SK-N-MC (cell line): Measurements from ENCODE around the gene NEIL1.

Experiments used
- EZH2 ChIP-seq: fragments of 200-600 bp; sonication (generic); IDR thresholded peaks from one replicate; pipeline ENCODE4 v1.6.1; 2017; ENCODE audit warnings: antibody characterized with exemption
- POLR2AphosphoS5 ChIP-seq: IDR thresholded peaks from 2 replicates; pipeline ENCODE4 v1.6.1; 2012; ENCODE audit warnings: mild to moderate bottlenecking, low read depth, low read length, borderline replicate concordance

DNA sequence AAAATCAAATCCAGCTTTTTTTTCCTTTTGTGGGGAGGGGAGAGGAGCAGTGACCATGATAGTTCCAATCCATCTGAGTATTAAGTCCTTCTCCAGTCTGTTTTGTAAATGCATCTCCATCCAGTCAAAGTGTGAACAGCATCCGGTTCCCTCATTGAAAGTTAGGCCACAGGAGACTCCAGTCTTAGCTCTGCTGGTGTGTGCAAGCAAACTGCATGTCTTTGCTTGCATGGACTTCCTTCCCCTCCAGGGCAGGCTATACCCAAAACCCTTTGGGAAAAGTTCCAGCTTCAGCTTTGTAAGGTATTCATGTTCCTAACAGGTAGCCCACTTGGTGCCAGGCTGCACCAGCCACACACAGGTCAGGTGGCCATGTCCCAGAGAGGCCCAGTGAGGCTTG, 24.6 kb downstream of the NEIL1 start:
- no peak for TF ChIP-seq EZH2
- no peak for TF ChIP-seq POLR2AphosphoS5
